ENCODE measurements around the gene PRDM5.
A peak's percentile ranks its signal among the peaks of the same experiment; 100 is the strongest.

PRDM5 gene

GRCh38 chr4:120922381-120923206, at the start of gene PRDM5:
PRDM5 (minus strand) TSS chr4:120922726; CDS start chr4:120922608, 118 bp downstream.
- in situ Hi-C loops (cut with HindIII; ENCODE audit: low pct_ligation_motif_present, low pct_unique_long_range_greater_than_20kb, low sequenced_read_pairs), result no loop called here
- DNase-seq, result peak; percentile 8

- no peak for DNase-seq
- in situ Hi-C loops (cut with HindIII; ENCODE audit: low pct_ligation_motif_present, low pct_unique_long_range_greater_than_20kb, low sequenced_read_pairs), result no loop called here
Measured at GRCh38 chr4:120971884-120972283, 49.4 kb upstream of the PRDM5 start.

GRCh38 chr4:120965938-120966337, 43.4 kb upstream of the PRDM5 start:
- in situ Hi-C loops (cut with HindIII; ENCODE audit: low pct_ligation_motif_present, low pct_unique_long_range_greater_than_20kb, low sequenced_read_pairs), result no loop called here
- DNase-seq, result no peak

- in situ Hi-C loops (cut with HindIII; ENCODE audit: low pct_ligation_motif_present, low pct_unique_long_range_greater_than_20kb, low sequenced_read_pairs), result no loop called here
- no peak for DNase-seq
Measured at GRCh38 chr4:120964596-120964995, 42.1 kb upstream of the PRDM5 start.

GRCh38 chr4:120963449-120963848, 40.9 kb upstream of the PRDM5 start:
- no peak for DNase-seq
- in situ Hi-C loops (cut with HindIII; ENCODE audit: low pct_ligation_motif_present, low pct_unique_long_range_greater_than_20kb, low sequenced_read_pairs), result no loop called here

GRCh38 chr4:120960656-120961267, 38.2 kb upstream of the PRDM5 start:
- in situ Hi-C loops (cut with HindIII; ENCODE audit: low pct_ligation_motif_present, low pct_unique_long_range_greater_than_20kb, low sequenced_read_pairs), result no loop called here
- DNase-seq, result no peak

GRCh38 chr4:120948382-120948781, 25.9 kb upstream of the PRDM5 start:
- no peak for DNase-seq
- in situ Hi-C loops (cut with HindIII; ENCODE audit: low pct_ligation_motif_present, low pct_unique_long_range_greater_than_20kb, low sequenced_read_pairs), result no loop called here

GRCh38 chr4:120942776-120943175, 20.2 kb upstream of the PRDM5 start:
- in situ Hi-C loops (cut with HindIII; ENCODE audit: low pct_ligation_motif_present, low pct_unique_long_range_greater_than_20kb, low sequenced_read_pairs), result no loop called here
- DNase-seq, result no peak

- no peak for DNase-seq
- in situ Hi-C loops (cut with HindIII; ENCODE audit: low pct_ligation_motif_present, low pct_unique_long_range_greater_than_20kb, low sequenced_read_pairs), result no loop called here
Measured at GRCh38 chr4:120940547-120940946, 18.0 kb upstream of the PRDM5 start.

GRCh38 chr4:120939693-120940092, 17.2 kb upstream of the PRDM5 start:
- no peak for DNase-seq
- in situ Hi-C loops (cut with HindIII; ENCODE audit: low pct_ligation_motif_present, low pct_unique_long_range_greater_than_20kb, low sequenced_read_pairs), result no loop called here

- DNase-seq, result no peak
- in situ Hi-C loops (cut with HindIII; ENCODE audit: low pct_ligation_motif_present, low pct_unique_long_range_greater_than_20kb, low sequenced_read_pairs), result no loop called here
Measured at GRCh38 chr4:120929847-120930246, 7.3 kb upstream of the PRDM5 start.

- DNase-seq, result no peak
- in situ Hi-C loops (cut with HindIII; ENCODE audit: low pct_ligation_motif_present, low pct_unique_long_range_greater_than_20kb, low sequenced_read_pairs), result no loop called here
Measured at GRCh38 chr4:120927801-120928409, 5.4 kb upstream of the PRDM5 start.

- in situ Hi-C loops (cut with HindIII; ENCODE audit: low pct_ligation_motif_present, low pct_unique_long_range_greater_than_20kb, low sequenced_read_pairs), result no loop called here
Measured at GRCh38 chr4:120926358-120927025, 4.0 kb upstream of the PRDM5 start.

GRCh38 chr4:120924931-120925330, 2.4 kb upstream of the PRDM5 start:
- in situ Hi-C loops (cut with HindIII; ENCODE audit: low pct_ligation_motif_present, low pct_unique_long_range_greater_than_20kb, low sequenced_read_pairs), result no loop called here
- no peak for DNase-seq

More at GRCh38 chr4:120926358-120927025, 4.0 kb upstream of the PRDM5 start:
- no peak for DNase-seq

- in situ Hi-C loops (cut with HindIII; ENCODE audit: low pct_ligation_motif_present, low pct_unique_long_range_greater_than_20kb, low sequenced_read_pairs), result no loop called here
- no peak for DNase-seq
Measured at GRCh38 chr4:120923207-120923522, 639 bp upstream of the PRDM5 start.

GRCh38 chr4:120921456-120922380, 808 bp downstream of the PRDM5 start:
- DNase-seq, result peak; percentile 39
- in situ Hi-C loops (cut with HindIII; ENCODE audit: low pct_ligation_motif_present, low pct_unique_long_range_greater_than_20kb, low sequenced_read_pairs), result no loop called here

- no peak for DNase-seq
- in situ Hi-C loops (cut with HindIII; ENCODE audit: low pct_ligation_motif_present, low pct_unique_long_range_greater_than_20kb, low sequenced_read_pairs), result no loop called here
Measured at GRCh38 chr4:120920666-120921065, 1.9 kb downstream of the PRDM5 start.

- DNase-seq, result no peak
- in situ Hi-C loops (cut with HindIII; ENCODE audit: low pct_ligation_motif_present, low pct_unique_long_range_greater_than_20kb, low sequenced_read_pairs), result no loop called here
Measured at GRCh38 chr4:120919358-120919757, 3.2 kb downstream of the PRDM5 start.
